Transverse colon (tissue), 3 donors: ENCODE data around the gene MAPK13.
A peak's percentile ranks its signal among the peaks of the same experiment; 100 is the strongest.

ENCODE experiments used
- POLR2A ChIP-seq: fragments of 450-650 bp; IDR thresholded peaks from one replicate; pipeline ENCODE4 v1.6.1; 2016; ENCODE audit warnings: antibody characterized with exemption, mild to moderate bottlenecking, moderate library complexity
- POLR2AphosphoS5 ChIP-seq, 3 donors: sonication (generic); formaldehyde crosslinking; IDR thresholded peaks; one replicate each; pipeline ENCODE4 v1.6.1; 2016; ENCODE audit warnings: antibody characterized with exemption in 3 of 3

GRCh38 chr6:36120018-36120417 is 10.3 kb upstream of the MAPK13 start:
- TF ChIP-seq POLR2AphosphoS5 (IDR thresholded peaks at IDR 0.05) (peak in 1 of 3 donors; percentile 5), POLR2A (no peak)
